MG63 (cell line): Measurements from ENCODE around the gene BBS7. TPM values are rescaled to one million over a fixed set of nuclear protein-coding genes. Genes with fewer than 3 reads are reported as not detected.
A peak's percentile ranks its signal among the peaks of the same experiment; 100 is the strongest.

Experiments used
- DNase-seq: peaks from one replicate; pipeline ENCODE4 v3.0.0-alpha.2; 2020
- H3K27me3 ChIP-seq: fragments of 250-450 bp; sonication (Bioruptor Pico); 2 replicates; pipeline ENCODE4 v1.5.1; 2020; ENCODE audit warnings: mild to moderate bottlenecking, moderate library complexity
- H3K36me3 ChIP-seq: fragments of 250-450 bp; sonication (Bioruptor Pico); 2 replicates; pipeline ENCODE4 v1.5.1; 2020; ENCODE audit warnings: mild to moderate bottlenecking, moderate library complexity
- H3K4me3 ChIP-seq: fragments of 250-450 bp; sonication (Bioruptor Pico); 2 replicates; pipeline ENCODE4 v1.5.1; 2020; ENCODE audit warnings: mild to moderate bottlenecking, moderate library complexity
- H3K9me3 ChIP-seq: fragments of 250-450 bp; sonication (Bioruptor Pico); 2 replicates; pipeline ENCODE4 v1.5.1; 2020; ENCODE audit warnings: mild to moderate bottlenecking, moderate library complexity
- total RNA-seq: library from RNA; depleted of rRNA; stranded (reverse); fragments of >200 nt; shearing (Covaris generic); gene quantifications from 2 replicates; pipeline ENCODE4 v1.2.3, GENCODE V29; 2014; ENCODE audit warnings: low replicate concordance

The BBS7 gene
- total RNA-seq, 1 experiment from 2014 or later: 2.6 TPM

DNA sequence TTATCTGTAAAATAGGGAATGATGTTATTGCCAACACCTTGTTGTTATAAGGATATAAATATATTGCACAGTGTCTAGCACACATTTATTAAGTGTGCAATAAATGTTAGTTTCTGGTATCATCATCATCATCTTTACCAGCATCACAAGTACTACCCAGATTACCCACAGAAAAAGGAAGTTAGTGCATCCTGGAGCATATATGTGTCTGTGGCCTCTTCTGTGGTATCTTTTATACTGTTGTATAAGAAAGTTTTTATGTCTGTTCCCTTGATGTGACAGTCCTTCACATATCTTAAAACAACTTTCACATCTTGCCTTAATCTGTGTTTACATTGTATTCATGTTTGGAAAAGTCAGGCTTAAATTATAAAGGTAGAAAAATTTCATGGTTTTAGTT is 59.2 kb downstream of the BBS7 start:
- H3K27me3 ChIP-seq: no peaks in the 10 kb centered on the region
- no peak overlapping the region for H3K4me3 ChIP-seq
- peaks cover 77% of the 10 kb centered on the region for H3K36me3 ChIP-seq
- no peak for DNase-seq
- no peaks in the 10 kb centered on the region for H3K9me3 ChIP-seq

DNA sequence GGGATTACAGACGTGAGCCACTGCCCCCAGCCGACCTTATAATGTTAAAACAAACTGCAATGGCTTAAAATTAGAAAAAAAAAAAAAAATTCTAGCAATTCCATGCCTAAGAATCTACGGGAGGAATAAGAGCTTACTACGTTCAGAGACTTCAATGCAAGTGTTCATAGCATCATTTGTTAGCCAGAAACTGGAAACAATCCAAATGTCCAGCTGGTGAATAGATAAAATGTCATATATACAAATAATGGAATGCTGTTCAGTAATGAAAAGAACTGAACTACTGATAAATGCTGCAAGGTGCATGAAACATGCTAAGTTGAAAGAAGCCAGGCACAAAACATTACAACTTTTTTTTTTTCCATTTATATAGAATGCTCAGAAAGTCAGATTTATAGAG is 63.9 kb downstream of the BBS7 start:
- H3K4me3 ChIP-seq: no peak overlapping the region
- peaks cover 78% of the 10 kb centered on the region for H3K36me3 ChIP-seq
- no peaks in the 10 kb centered on the region for H3K27me3 ChIP-seq
- H3K9me3 ChIP-seq: no peaks in the 10 kb centered on the region
- DNase-seq: no peak

- Histone ChIP-seq H3K4me3 (peak overlapping the region; percentile 85), H3K27me3 (no peaks in the 10 kb centered on the region), H3K36me3 (peaks cover 50% of the 10 kb centered on the region), H3K9me3 (no peaks in the 10 kb centered on the region)
- DNase-seq: no peak
Measured at GRCh38 chr4:121801715-121802075, 68.6 kb downstream of the BBS7 start.

GRCh38 chr4:121800961-121801714 is 69.1 kb downstream of the BBS7 start, which contains the start of gene EXOSC9:
Gene EXOSC9 (plus strand): TSS chr4:121801323. CDS start chr4:121801425, 102 bp downstream.
- Histone ChIP-seq H3K4me3 (peak within 1 kb of the TSS; percentile 85), H3K27me3 (no peaks in the 10 kb centered on the region), H3K36me3 (peaks cover 46% of the 10 kb centered on the region), H3K9me3 (no peaks in the 10 kb centered on the region)
- peak; percentile 94 for DNase-seq

DNA sequence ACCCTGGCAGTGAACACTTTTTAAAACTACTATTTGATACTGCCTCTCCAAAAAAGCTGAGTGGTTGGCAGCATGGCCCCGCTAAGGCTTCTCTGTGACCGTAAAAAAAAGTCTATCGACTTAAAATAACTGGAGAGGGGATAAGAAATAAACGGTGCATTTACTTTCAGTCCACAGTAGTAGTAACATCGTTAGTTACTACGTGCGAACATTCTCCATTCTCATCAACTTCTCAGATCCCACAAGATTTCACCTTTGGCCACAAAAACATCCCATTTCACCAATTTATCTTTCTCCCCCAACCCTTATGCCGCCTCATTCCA is 69.7 kb downstream of the BBS7 start:
- H3K27me3 ChIP-seq: no peaks in the 10 kb centered on the region
- peaks cover 40% of the 10 kb centered on the region for H3K36me3 ChIP-seq
- H3K9me3 ChIP-seq: no peaks in the 10 kb centered on the region
- DNase-seq: no peak
- peak overlapping the region; percentile 85 for H3K4me3 ChIP-seq

DNA sequence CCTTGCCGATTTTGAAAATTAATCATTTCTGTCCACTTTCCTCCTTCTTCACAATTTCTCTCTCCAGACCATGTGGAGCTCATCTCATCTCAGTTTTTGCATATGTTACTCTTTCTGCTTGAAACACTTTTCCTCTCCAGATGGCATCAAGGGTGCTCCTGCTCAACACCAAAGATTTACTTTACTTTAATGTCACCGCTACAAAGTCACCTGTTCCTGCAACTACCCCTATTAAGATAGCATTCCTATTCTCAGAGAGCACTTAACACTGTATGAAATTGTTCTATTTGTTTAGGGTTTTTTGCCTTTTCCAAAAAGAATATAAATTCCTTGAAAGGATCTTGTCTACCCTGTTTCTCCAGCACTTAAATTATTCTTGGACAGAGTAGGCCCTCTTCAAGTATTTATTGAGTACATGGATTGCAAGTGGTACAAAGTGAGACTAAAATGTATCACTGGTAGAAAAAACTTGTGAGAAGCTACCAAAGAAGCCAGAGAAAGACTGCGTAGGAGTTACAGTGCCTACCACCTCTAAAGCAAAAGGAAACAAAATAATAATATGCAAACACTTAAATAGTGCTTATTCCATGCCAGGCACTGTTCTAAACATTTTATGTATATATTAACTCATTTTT is 70.3 kb downstream of the BBS7 start:
- H3K4me3 ChIP-seq: no peak overlapping the region
- H3K36me3 ChIP-seq: peaks cover 34% of the 10 kb centered on the region
- DNase-seq: no peak
- no peaks in the 10 kb centered on the region for H3K9me3 ChIP-seq
- H3K27me3 ChIP-seq: no peaks in the 10 kb centered on the region

GRCh38 chr4:121799208-121799823 is 71.0 kb downstream of the BBS7 start:
- DNase-seq: no peak

DNA sequence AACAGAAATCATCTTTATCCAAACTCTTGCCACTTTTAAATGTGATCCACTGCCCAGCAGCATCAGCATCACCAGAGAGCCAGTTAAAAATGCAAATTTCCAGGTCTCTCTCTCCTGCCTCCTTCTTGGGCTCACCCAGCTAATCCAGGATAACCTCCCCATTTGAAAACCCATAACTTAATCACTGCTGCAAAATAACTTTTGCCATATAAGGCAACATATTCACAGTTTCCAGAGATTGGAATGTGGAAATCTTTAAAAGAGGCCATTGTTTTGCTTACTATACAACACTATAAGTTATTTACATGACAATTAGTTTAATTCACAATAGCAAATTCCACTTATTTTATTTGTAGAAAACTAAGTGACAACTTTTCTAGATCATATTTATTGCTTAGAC is 74.0 kb downstream of the BBS7 start:
- H3K9me3 ChIP-seq: no peaks in the 10 kb centered on the region
- H3K4me3 ChIP-seq: no peak overlapping the region
- DNase-seq: no peak
- 0 out of 2 replicates have a peak, but pooled peaks cover under 1% of the 10 kb centered on the region for H3K36me3 ChIP-seq
- no peaks in the 10 kb centered on the region for H3K27me3 ChIP-seq

More at GRCh38 chr4:121799208-121799823, 71.0 kb downstream of the BBS7 start:
- no peak overlapping the region for H3K4me3 ChIP-seq
- peaks cover 27% of the 10 kb centered on the region for H3K36me3 ChIP-seq
- no peaks in the 10 kb centered on the region for H3K27me3 ChIP-seq
- H3K9me3 ChIP-seq: no peaks in the 10 kb centered on the region

GRCh38 chr4:121794505-121795188 is 75.6 kb downstream of the BBS7 start:
- no peak overlapping the region for H3K4me3 ChIP-seq
- DNase-seq: no peak

GRCh38 chr4:121792966-121793365 is 77.3 kb downstream of the BBS7 start:
- H3K9me3 ChIP-seq: no peaks in the 10 kb centered on the region
- no peak overlapping the region for H3K4me3 ChIP-seq
- no peaks in the 10 kb centered on the region for H3K27me3 ChIP-seq
- no peaks in the 10 kb centered on the region for H3K36me3 ChIP-seq
- no peak for DNase-seq

More at GRCh38 chr4:121794505-121795188, 75.6 kb downstream of the BBS7 start:
- Histone ChIP-seq H3K27me3 (no peaks in the 10 kb centered on the region), H3K9me3 (no peaks in the 10 kb centered on the region), H3K36me3 (no peaks in the 10 kb centered on the region)

DNA sequence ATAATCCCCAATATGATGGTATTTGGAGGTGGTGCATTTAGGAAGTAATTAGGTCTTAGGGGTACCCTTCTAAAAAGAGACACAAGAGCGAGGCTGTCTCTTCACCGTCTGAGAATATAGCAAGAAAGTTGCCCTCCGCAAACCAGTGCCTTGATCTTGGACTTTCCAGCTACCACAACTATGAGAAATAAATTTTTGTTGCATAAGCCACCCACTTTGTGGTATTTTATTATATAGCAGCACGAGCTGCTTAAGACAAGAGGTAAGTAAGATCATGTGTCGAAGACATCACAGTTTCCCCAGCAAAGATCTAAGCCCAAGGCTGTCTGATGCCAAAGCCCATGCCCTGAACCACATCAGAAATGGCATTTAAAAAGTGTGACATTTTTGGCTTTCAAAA is 78.8 kb downstream of the BBS7 start:
- no peak for DNase-seq
- Histone ChIP-seq H3K27me3 (no peaks in the 10 kb centered on the region), H3K36me3 (no peaks in the 10 kb centered on the region), H3K9me3 (no peaks in the 10 kb centered on the region), H3K4me3 (no peak overlapping the region)

- DNase-seq: no peak
- Histone ChIP-seq H3K27me3 (no peaks in the 10 kb centered on the region), H3K36me3 (no peaks in the 10 kb centered on the region), H3K9me3 (no peaks in the 10 kb centered on the region), H3K4me3 (no peak overlapping the region)
Measured at GRCh38 chr4:121790976-121791375, 79.3 kb downstream of the BBS7 start.

DNA sequence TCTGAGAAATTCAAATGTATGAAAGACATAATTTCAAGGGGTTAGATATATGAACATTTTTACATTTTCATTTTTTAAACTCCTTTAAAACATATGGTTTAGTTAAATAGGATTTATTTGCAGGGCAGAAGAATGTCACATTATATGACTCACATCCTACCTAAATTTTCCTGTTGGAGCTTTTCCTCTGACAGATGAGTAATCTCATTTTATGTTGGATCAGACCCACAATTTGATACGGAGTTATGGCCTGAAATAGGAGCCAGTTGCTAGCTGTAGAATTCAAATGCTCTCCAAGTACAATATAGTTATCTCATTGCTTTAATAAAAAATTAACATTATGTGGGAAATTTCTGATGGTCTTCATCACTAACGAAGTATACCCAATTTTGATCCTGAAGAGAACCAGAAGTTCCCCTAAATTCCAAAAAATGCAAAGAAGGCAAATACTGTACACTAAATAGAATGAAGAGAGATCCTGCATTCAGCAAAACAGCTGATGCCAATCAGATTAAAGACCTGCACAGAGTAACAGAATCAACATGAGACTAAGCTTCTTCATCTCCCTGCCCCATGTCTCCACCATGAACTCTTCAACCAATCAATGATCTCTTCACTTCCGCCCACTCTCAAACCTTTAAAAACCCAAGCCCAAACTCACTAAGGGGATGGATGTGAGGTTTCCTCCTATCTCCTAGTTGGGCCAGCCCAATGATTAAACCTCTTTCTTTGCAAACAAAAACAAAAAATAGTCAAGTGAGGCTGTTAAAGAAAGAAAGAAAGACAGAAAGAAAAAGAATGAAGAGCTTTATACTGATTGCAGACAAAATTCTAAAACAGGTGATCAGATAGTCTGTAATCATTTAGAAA is 80.1 kb downstream of the BBS7 start:
- H3K4me3 ChIP-seq: no peak overlapping the region
- no peaks in the 10 kb centered on the region for H3K9me3 ChIP-seq
- no peaks in the 10 kb centered on the region for H3K27me3 ChIP-seq
- no peaks in the 10 kb centered on the region for H3K36me3 ChIP-seq
- no peak for DNase-seq

- Histone ChIP-seq H3K9me3 (no peaks in the 10 kb centered on the region; the same call in 1 of the 2 replicates), H3K36me3 (no peaks in the 10 kb centered on the region), H3K27me3 (no peaks in the 10 kb centered on the region), H3K4me3 (no peak overlapping the region)
- no peak for DNase-seq
Measured at GRCh38 chr4:121789455-121789854, 80.8 kb downstream of the BBS7 start.

DNA sequence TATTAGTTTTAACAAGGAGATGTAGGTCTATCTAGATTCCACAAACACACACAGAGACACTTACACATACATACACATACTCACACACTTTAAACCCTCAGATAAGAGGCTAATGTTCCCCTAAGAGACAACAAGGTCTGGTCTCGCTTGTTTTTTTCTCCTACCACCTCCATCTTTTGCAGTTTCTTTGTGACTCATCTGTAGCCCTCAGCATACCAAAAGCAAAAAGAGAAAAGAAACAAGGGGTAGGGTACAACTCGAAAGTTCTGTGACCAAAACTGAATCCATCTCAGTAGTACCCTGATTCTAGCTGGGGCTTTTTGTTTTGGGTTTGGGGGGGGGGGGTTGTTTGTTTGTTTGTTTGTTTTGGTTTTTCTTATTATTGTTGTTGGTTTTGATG is 81.4 kb downstream of the BBS7 start:
- no peaks in the 10 kb centered on the region for H3K27me3 ChIP-seq
- H3K4me3 ChIP-seq: no peak overlapping the region
- no peaks in the 10 kb centered on the region for H3K36me3 ChIP-seq
- H3K9me3 ChIP-seq: peaks cover 3% of the 10 kb centered on the region
- DNase-seq: no peak

- Histone ChIP-seq H3K9me3 (peaks cover 10% of the 10 kb centered on the region), H3K36me3 (peaks cover 4% of the 10 kb centered on the region; the same call in 1 of the 2 replicates), H3K27me3 (no peaks in the 10 kb centered on the region), H3K4me3 (no peak overlapping the region)
- no peak for DNase-seq
Measured at GRCh38 chr4:121786221-121786620, 84.1 kb downstream of the BBS7 start.
